HG03460 (cell line): ENCODE data around the gene TMPRSS7.

Experiments used
- ATAC-seq: cut with Tn5 transposase; IDR thresholded peaks from one replicate; pipeline ENCODE4 v1.9.1; 2021; ENCODE audit not compliant: unreplicated experiment

The TMPRSS7 gene

GRCh38 chr3:112093180-112093522, 58.6 kb downstream of the TMPRSS7 start:
- no peak for ATAC-seq

GRCh38 chr3:112095731-112096130, 61.2 kb downstream of the TMPRSS7 start:
- ATAC-seq = no peak

DNA sequence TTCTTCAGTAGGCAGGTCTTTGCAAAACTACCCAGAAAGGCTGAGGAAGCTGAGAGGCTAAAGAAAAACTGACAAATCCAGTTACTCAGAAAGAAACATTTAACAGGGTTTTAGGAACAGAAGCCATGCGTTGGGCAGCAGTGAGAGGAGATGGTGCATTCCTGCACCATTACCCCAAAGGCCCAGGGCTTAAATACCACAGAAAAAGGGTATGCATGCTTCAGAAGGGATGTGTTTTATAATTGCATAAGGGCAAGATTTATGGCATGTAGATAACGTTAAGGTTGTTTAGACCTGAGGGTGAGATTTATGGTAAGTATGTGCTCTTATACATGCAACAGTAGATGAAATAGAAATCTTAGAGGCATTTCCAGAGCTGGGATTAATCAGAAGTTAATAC, 61.6 kb downstream of the TMPRSS7 start:
- ATAC-seq = no peak

DNA sequence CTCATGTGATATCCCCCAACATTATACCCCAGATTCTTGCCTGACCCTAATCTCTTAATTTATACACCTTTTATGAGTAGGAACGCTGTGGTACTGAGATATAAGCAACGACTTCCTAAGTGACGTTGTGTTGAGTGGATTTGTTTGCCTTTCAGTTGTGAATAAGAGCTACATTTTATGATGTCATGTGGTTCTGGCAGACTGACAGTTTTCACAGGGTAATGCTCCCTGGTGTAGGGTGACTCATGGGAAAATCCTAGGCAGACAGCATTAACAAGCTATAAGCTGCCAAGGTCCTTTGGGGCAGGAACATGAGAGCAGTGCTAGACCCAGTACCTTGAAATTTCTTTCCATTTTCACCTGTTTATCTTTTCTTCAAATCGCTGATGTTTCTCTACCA, 62.8 kb downstream of the TMPRSS7 start:
- no peak for ATAC-seq

GRCh38 chr3:112101916-112102315, 67.4 kb downstream of the TMPRSS7 start:
- ATAC-seq = no peak

DNA sequence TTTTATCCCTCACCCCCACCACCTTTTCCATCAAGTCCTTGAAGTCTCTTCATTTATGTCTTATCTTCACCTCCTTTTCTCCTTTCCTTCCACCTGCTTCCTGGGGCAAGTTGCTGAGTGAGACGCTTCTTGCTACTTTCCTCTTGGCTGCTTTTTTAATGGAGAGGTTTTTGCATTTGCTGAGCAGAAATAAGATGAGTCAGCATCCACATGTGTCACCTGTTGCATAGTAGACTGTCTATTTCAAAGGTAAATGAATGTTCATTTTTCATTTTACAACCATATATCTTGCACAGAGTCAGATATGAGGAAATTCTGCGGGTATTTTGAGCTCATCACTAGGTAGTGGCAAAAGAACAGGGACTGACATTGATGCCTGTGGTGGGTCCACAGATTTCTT, 70.2 kb downstream of the TMPRSS7 start:
- no peak for ATAC-seq

GRCh38 chr3:112109322-112109721, 74.8 kb downstream of the TMPRSS7 start:
- no peak for ATAC-seq

GRCh38 chr3:112111785-112112402, 77.4 kb downstream of the TMPRSS7 start:
- ATAC-seq = peak; percentile 43

GRCh38 chr3:112114576-112115160, 80.1 kb downstream of the TMPRSS7 start:
- peak; percentile 26 for ATAC-seq

DNA sequence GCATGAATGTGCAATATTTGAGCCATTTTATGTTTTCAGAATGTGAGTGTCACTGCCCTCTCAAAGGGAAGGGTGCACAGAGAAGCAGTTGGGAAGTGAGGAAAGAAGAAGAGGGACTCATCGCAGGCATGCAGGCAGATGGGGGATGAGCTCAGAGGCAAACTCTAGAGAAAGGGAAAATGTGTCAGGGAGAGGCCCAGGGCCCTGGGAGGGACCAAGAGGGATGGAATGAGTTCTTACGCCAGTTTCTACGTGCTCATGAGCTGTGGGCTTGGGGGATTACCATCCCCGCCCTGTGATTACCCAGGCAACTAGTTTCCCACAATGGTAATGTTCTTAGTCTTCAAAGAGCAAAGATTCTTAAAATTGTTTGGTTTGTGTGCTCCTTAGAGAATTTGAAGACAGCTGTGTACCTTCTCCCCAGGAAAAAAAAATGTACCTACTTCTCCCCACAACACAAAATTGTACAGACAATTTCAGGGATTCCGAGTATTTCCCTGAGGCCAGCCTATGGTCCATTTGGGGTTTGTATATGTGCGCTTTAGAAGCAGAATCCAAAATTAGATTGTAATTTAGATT, 80.7 kb downstream of the TMPRSS7 start:
- ATAC-seq = peak; percentile 36

- ATAC-seq = no peak
Observed at GRCh38 chr3:112115806-112116383, 81.4 kb downstream of the TMPRSS7 start.

DNA sequence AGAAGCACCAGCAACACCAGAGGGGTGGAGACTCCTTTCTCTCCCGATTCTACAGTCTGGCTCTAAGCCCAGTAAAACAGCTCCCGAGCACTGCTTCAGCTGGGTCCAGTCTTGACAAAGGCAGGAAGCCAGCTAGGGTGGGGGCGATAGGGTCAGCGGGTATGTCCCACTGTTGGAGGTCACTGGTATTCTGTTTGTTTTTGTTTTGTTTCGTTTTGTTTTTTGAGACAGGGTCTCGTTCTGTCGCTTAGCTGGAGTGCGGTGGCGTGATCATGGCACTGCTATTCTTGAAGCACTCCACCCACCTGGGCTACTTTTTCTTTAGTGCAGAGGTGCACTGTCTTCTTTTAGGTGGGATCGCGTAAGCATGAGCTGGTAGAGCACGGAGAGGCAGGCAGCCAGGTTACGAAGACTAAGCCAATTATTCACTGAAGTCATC, 82.2 kb downstream of the TMPRSS7 start:
- ATAC-seq = no peak

DNA sequence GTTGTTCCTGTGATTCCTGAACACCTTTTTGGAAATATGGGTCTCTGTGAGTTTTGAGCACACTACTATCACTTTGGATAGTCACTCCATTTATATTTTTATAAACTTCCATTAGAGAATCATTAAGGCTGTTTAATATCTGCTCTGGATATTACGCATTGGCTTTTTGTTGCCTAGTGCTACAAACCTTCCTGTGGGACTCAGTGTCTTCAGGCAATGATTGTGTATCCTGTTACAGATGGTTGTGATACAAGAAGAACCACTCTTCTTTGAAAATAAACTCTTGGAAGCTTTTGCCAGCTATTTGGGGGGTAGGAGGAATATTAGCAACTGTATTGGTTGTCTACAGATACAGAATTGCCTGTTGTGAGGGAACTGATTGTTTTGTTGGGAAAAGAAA, 82.9 kb downstream of the TMPRSS7 start:
- ATAC-seq = no peak

GRCh38 chr3:112117841-112118571, 83.5 kb downstream of the TMPRSS7 start:
- no peak for ATAC-seq

GRCh38 chr3:112119962-112120836, 85.7 kb downstream of the TMPRSS7 start:
- ATAC-seq = no peak

DNA sequence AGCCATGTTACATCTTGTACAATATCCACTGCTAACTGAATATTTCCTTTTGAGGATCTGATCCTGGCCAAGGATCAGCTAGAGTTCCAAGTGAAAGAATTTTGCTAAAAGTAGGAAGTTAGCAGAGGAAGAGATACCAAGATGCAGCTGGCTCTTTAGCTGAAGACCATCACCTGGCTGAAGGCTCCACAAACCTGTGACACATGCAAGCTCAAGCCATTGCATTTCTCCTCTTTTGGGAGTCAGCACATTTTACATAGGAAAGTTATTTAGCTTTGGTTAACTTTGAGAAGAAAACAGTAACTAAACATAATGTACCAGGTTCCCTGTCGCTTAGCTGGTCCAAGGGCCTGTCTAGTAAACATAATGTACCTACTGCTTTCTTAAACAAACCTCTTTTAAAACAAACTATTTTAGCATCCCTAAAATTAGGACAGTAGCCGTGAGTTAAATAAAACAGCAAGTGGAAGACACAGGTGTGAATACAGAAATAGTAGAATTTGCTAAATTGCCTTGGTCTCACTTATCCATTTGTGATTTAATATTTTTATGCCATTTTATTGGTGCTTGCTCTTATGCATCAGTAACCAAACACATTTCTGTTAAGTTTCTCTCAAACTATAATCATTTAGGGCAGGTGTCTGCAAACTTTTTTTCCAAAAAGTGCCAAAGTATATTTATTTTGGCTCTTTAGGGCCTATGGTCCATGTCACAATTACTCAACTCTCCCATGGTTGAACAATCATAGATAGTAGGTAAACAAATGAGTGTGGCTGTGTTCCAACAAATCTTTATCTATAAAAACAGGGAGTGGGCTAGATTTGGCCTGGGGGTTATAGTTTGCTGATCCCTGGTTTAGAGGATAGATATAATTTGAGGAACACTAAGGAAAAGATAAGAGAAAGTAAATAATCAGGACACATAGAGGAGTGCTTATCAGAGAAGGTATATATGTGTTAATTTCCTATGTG, 87.3 kb downstream of the TMPRSS7 start:
- no peak for ATAC-seq

GRCh38 chr3:112122870-112123269, 88.3 kb downstream of the TMPRSS7 start:
- ATAC-seq = no peak

- ATAC-seq = no peak
Observed at GRCh38 chr3:112123548-112123947, 89.0 kb downstream of the TMPRSS7 start.

DNA sequence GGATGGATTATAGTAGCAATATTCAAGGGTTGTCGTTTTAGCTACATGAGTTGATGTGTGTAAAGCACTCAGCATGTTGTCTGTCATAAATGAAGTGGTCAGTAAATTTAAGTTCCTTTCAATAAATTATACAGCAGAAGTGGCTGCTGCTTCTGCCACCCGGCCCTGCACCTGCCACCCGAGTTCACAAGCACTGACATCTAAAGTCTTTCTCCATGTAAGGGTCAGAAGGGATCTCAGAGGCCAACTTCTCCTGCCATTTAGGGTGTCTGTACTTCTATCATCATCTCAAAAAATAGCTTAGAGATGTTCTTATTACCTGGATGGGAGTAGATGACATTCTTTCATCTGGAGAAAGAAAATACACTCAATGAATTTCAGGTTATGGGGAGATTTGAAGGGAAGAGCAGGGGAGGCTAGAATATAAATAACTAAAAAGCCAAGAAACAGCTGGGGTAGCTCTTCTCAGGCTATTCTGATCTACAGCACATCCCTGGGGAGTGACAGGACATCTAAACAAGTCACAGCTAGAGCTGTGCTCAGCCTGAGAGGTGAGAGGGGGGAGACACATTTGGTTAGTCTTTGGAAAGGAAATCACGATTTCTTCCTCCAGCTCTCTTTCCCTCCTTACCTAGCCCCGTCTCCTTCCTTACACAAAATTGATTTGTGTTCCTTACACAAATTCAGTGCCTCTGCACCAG, 90.5 kb downstream of the TMPRSS7 start:
- no peak for ATAC-seq
